Endometrial microvascular endothelial cells (primary cell): ENCODE measurements around the gene ACACB. TPM values are rescaled to one million over a fixed set of nuclear protein-coding genes. Genes with fewer than 3 reads are reported as not detected.

Experiments
- in situ Hi-C: cut with HindIII; loops from 2 replicates; pipeline ENCODE4 v1.10.0; 2017; ENCODE audit warnings: low sequenced_read_pairs, low pct_unique_long_range_greater_than_20kb; ENCODE audit errors: inconsistent ontology term
- total RNA-seq: library from RNA; depleted of rRNA; stranded (reverse); fragments of >200 nt; gene quantifications from one replicate; pipeline ENCODE4 v1.2.3, GENCODE V29; 2015; ENCODE audit errors: inconsistent ontology term

Gene ACACB
- total RNA-seq, 1 donor from 2014 or later: 2.5 TPM

DNA sequence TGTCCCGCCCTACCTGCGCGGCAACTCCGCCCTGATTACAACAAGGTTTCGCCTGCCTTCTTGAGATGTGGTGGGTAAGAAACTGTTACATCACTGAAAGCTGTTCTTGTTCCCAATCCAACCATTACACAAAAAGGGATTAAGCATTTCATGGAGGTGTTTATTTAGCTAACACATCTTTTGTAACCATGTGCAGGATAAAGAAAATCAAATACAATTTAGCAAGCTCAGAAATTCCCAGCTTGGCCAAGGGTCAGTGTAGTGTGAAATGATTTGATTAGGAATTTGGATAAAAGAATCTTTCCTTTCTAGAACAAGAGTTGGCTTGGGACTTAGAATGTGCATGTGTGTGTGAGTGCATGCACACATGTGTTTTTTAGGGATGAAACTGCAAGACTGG lies 186.4 kb downstream of the ACACB start:
- in situ Hi-C loops: no loop called here

DNA sequence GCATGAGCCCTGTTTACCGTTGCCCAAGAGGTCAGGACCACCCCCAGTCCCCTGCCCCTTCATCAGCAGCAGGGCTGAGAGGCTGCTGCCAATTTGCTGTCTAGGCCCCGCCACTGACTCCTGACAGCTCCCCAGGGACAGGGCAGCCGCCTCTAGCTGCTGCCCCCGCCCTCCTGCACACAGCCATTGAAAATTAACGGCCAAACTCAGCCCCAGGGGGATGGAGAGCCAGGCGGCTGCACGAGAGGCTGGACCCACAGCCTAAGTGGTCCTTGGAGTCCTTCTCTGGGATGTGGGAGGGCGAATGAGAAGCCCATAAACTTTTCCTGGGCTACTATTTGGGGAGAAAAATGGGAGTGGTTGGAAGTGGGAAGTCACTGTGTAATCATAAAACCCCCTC lies 188.1 kb downstream of the ACACB start:
- in situ Hi-C loops: no loop called here

DNA sequence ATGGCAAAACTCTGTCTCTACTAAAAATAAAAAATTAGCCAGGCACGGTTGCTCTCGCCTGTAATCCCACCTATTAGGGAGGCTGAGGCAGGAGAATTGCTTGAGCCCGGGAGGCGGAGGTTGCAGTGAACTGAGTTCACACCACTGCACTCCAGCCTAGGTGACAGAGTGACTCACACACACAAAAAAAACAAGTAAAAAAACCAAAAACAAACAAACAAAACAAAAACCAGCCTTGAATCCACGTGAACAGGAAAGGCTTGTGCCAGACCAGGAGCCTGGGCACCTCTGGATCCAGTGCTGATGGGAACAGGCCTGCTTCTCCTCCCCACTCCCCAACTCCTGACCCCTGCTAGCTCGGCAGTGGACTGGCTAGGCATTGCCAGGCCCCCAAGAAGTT lies 189.2 kb downstream of the ACACB start:
- in situ Hi-C loops: no loop called here

DNA sequence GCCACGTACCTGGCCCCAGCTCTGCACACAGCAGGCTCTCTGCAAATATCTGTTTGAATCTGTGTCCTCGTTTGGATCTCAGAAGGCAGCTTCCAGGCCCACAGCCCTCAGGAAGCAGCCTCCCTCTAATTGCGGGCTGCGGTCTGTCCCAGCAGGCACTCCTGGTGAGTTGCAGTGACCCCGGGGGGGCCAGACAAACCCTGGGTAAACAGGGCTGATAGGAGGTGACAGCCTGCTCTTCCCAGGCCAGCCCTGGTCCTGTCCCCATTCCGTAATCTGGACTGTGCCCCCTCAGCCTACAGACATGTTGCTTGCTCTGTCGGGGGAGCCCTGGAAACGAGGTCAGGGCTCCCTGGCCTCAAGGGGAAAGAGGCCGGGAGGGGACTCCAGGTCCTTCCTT lies 190.7 kb downstream of the ACACB start:
- in situ Hi-C loops: no loop called here

DNA sequence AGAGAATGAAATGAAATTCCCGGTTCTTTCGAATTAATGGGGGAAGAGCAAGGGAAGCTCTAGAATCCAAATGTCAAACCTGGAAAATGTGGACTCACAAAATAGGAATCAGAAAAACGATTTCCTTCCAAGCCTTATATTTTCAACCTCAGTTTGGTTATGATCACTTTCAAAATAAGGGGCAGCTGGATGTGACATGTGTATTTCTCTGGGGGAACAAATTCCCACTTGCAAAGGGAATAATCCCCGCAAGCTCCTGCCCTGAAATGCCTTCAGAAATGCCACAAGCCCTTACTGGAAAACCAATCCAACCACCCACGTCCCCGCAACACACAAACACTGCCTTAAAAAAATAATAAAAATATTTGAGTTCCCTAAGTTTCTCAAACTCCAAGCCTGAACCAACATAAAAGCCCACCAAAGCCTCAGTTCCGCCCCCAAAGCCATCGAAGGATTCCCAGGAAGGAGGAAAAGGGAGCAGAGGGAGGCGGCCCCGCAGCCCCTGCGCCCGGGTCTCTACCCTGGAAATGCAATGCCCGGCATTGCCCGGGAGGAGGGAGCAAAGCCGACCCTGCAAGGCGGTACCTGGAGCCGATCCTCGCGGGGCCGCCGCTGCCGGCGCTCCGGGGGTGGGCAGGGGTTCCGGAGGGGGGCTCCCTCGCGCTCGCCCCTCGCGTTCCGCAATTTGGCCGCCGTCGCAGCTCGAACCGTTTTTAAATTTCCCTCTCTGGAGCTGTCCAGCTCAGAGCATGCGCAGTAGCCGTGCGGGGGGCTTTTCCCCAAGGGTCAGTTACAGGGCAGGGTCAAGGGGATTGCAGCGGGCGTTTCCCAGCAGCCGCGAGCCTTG lies 192.4 kb downstream of the ACACB start, which contains the start of gene FOXN4:
Gene FOXN4 (minus strand): TSS at position 751 of the 847 bp plus-strand sequence. CDS start 963 bp downstream, outside the sequence.
- in situ Hi-C loops: no loop called here

DNA sequence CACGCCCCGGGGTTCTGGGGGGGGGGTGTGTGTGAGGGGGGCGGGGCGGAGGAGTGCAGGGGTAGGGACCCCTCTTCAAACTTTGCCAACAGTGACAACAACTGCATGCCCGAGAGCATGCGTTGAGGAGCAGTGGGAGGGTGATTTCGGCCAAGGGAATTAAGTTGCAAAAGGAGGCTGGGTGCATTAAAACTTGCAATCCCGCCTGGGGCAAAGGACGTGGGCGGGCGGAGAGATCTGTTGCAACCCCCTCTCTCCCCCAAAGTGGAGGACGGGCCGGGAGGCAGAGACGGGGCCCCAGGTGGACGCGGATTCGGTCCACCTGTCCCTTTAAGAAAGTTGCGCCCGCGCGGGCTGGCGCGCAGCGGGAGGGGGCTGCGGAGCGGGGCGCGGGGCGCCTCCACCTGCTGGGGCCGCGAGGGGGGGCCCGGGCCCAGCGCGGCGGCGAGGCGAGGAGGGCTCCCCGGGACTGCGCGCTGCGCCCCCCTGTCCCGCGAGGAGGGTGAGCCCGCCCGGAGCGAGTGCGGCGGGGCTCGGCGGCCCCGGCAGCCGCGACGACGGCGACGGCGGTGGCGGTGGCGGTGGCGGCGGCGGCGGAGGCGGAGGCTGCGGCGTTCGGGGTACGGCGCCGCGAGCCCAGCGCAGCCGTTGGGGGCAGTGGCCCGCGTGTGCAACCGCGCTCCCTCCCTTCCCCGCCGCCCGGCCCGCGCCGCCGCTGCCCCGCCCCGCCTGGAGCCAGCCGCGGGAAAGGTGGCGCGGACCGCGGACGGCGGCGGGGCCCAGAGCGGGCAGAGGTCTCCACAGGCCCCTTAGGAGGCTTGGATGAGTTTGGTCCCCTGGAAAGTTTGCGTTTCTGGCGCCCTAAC lies 193.2 kb downstream of the ACACB start:
- in situ Hi-C loops: no loop called here

- in situ Hi-C loops: no loop called here
Observed at GRCh38 chr12:109310247-109311125, 194.1 kb downstream of the ACACB start.

Other genes starting within 250 kb of the ACACB start
- not detected for gene DAO, start 236.5 kb upstream of the ACACB start, total RNA-seq
- not detected for gene SVOP, start 95.5 kb upstream of the ACACB start, total RNA-seq
- gene USP30, start 64.0 kb upstream of the ACACB start, total RNA-seq: 17.5 TPM
- 7.2 TPM for gene ALKBH2, start 23.1 kb upstream of the ACACB start, total RNA-seq
- gene UNG, start 19.0 kb upstream of the ACACB start, total RNA-seq: 139 TPM
- not detected for gene FOXN4, start 192.7 kb downstream of the ACACB start, total RNA-seq
- gene MYO1H, start 231.3 kb downstream of the ACACB start, total RNA-seq: not detected